Chondrocyte (in vitro differentiated cells): ENCODE measurements around the gene METTL18. TPM values are rescaled to one million over a fixed set of nuclear protein-coding genes. Genes with fewer than 3 reads are reported as not detected.

Experiments
- DNase-seq: peaks from one replicate; pipeline ENCODE4 v3.0.0; 2021; ENCODE audit warnings: mixed read lengths, low spot score
- H3K27ac Mint-ChIP-seq: one replicate; pipeline ENCODE4 v1.8.0; 2021; ENCODE audit warnings: mild to moderate bottlenecking, moderate library complexity, mixed read lengths; ENCODE audit not compliant: unreplicated experiment
- H3K27me3 Mint-ChIP-seq: 2 replicates; pipeline ENCODE4 v1.8.0; 2021; ENCODE audit warnings: low read depth, mixed read lengths
- H3K36me3 Mint-ChIP-seq: 2 replicates; pipeline ENCODE4 v1.8.0; 2021; ENCODE audit warnings: low read depth, mixed read lengths
- H3K4me1 Mint-ChIP-seq: 2 replicates; pipeline ENCODE4 v1.8.0; 2021; ENCODE audit warnings: low read depth, mild to moderate bottlenecking, mixed read lengths
- H3K4me3 Mint-ChIP-seq: one replicate; pipeline ENCODE4 v1.8.0; 2021; ENCODE audit warnings: mild to moderate bottlenecking, moderate library complexity, mixed read lengths; ENCODE audit not compliant: unreplicated experiment
- H3K9me3 Mint-ChIP-seq: 2 replicates; pipeline ENCODE4 v1.8.0; 2021; ENCODE audit warnings: low read depth, mixed read lengths
- CTCF ChIP-seq: fragments of 200-600 bp; sonication (generic); IDR thresholded peaks from 2 replicates; pipeline ENCODE4 v1.5.0; 2021; ENCODE audit warnings: antibody characterized with exemption, mild to moderate bottlenecking, moderate library complexity
- total RNA-seq: library from RNA; stranded (reverse); gene quantifications from 3 replicates; pipeline ENCODE4 v1.2.1, GENCODE V29; 2021

Gene METTL18
- total RNA-seq, 1 donor from 2014 or later = 4.5 TPM

GRCh38 chr1:169833179-169833901 is 38.6 kb upstream of the METTL18 start:
- H3K27ac Mint-ChIP-seq = no peak overlapping the region
- H3K27me3 Mint-ChIP-seq = no peaks in the 10 kb centered on the region
- H3K36me3 Mint-ChIP-seq = peaks cover 14% of the 10 kb centered on the region
- H3K4me1 Mint-ChIP-seq = peaks cover 6% of the 10 kb centered on the region
- H3K9me3 Mint-ChIP-seq = no peaks in the 10 kb centered on the region
- no peak overlapping the region for H3K4me3 Mint-ChIP-seq
- TF ChIP-seq CTCF = no peak
- DNase-seq = no peak

DNA sequence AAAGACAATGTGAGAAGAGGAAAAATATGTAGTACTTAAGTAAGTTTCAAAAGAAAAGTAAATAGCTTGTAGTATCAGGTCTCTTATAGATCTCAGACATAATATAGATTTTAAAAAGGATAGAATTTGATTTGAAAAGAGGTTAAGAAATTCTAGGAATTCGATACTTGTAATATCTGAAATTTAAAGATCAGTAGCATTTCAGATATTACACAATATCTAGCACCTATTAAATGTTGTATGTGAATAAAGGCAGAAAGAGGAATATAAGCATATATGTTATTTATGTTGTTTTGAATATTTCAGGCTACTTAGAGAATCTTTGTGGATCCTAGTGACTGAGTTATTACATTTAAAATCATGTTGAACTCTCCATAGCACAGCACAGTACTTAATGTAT is 35.0 kb upstream of the METTL18 start:
- H3K27me3 Mint-ChIP-seq = no peaks in the 10 kb centered on the region
- no peaks in the 10 kb centered on the region for H3K4me1 Mint-ChIP-seq
- DNase-seq = no peak
- peaks cover 11% of the 10 kb centered on the region for H3K36me3 Mint-ChIP-seq
- H3K9me3 Mint-ChIP-seq = no peaks in the 10 kb centered on the region
- no peak overlapping the region for H3K27ac Mint-ChIP-seq
- no peak for TF ChIP-seq CTCF
- no peak overlapping the region for H3K4me3 Mint-ChIP-seq

- Mint-ChIP-seq H3K27me3 (no peaks in the 10 kb centered on the region), H3K4me1 (no peaks in the 10 kb centered on the region), H3K27ac (no peak overlapping the region), H3K4me3 (no peak overlapping the region), H3K9me3 (no peaks in the 10 kb centered on the region), H3K36me3 (peaks cover 10% of the 10 kb centered on the region)
- no peak for DNase-seq
- no peak for TF ChIP-seq CTCF
Measured at GRCh38 chr1:169824153-169824552, 29.4 kb upstream of the METTL18 start.

GRCh38 chr1:169821500-169821899 is 26.8 kb upstream of the METTL18 start:
- H3K4me1 Mint-ChIP-seq = no peaks in the 10 kb centered on the region
- H3K4me3 Mint-ChIP-seq = no peak overlapping the region
- H3K36me3 Mint-ChIP-seq = peaks cover 6% of the 10 kb centered on the region
- no peak overlapping the region for H3K27ac Mint-ChIP-seq
- no peak for DNase-seq
- no peaks in the 10 kb centered on the region for H3K27me3 Mint-ChIP-seq
- H3K9me3 Mint-ChIP-seq = no peaks in the 10 kb centered on the region
- TF ChIP-seq CTCF = no peak

GRCh38 chr1:169816617-169817016 is 21.9 kb upstream of the METTL18 start:
- H3K9me3 Mint-ChIP-seq = no peaks in the 10 kb centered on the region
- H3K27ac Mint-ChIP-seq = no peak overlapping the region
- H3K4me1 Mint-ChIP-seq = no peaks in the 10 kb centered on the region
- TF ChIP-seq CTCF = no peak
- H3K36me3 Mint-ChIP-seq = no peaks in the 10 kb centered on the region
- H3K27me3 Mint-ChIP-seq = no peaks in the 10 kb centered on the region
- no peak overlapping the region for H3K4me3 Mint-ChIP-seq
- DNase-seq = no peak
